Testis (tissue), 2 donors: ENCODE data around the gene WBP4.
"Not testable (repeated sequence)": the region's sequence is repeated elsewhere in the genome, so short reads cannot be mapped to it uniquely, and the experiment has no call there.

Experiments
- POLR2A ChIP-seq: fragments of 450-650 bp; IDR thresholded peaks from one replicate; pipeline ENCODE4 v1.6.1; 2017; ENCODE audit warnings: antibody characterized with exemption, mild to moderate bottlenecking, moderate library complexity
- TF ChIP-seq, protein P1 (sequence below), 3 experiments: fragments of 450-650 bp in 2 of 3; fragments of 200-600 bp in 1 of 3; sonication (generic) in 1 of 3; IDR thresholded peaks; one replicate each; pipeline ENCODE4 v1.5.1; 2016 to 2019; ENCODE audit warnings: antibody characterized with exemption in 3 of 3, mild to moderate bottlenecking in 2 of 3, moderate library complexity in 1 of 3

DNA sequence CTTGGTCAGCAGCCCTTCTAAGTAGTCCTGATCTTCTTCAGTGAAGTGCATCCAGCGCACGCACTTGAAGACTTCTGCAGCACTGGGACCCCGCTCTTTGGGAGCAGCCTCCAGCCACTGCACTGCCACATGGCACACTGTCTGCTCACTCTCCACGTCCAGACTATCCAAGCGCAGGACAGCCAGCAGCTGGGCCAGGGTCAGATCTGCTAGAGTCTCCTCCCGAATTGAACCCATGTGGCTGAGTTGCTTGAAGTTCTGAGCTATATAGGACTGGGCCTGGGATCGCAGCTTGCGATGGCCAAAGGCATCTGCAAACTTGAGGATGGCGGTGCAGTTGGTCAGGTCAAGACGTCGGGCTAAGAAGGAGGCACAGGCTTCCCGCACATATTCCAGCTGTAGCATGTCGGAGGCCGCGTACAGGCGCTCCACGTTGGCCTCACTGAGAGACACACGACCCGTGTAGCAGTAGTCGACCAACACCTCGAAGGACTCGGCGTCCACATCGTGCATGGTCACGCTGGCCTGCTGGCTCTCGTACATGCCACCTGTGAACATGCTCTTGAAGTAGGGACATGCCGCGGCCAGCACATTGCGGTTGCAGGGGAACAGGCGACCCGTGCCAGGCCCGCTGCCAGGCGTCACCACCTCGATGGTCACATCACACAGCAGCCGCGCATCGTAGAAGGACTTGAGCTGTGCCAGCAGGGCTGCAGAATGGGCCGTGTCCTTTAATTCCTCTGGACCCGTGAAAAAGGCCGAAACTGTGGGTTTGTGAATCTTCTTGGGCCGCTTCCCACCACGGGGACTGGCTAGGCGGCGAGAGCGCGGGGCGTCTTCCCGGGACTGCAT, 70.6 kb downstream of the WBP4 start:
- TF ChIP-seq POLR2A: not testable (repeated sequence)
- TF ChIP-seq, protein P1, sequence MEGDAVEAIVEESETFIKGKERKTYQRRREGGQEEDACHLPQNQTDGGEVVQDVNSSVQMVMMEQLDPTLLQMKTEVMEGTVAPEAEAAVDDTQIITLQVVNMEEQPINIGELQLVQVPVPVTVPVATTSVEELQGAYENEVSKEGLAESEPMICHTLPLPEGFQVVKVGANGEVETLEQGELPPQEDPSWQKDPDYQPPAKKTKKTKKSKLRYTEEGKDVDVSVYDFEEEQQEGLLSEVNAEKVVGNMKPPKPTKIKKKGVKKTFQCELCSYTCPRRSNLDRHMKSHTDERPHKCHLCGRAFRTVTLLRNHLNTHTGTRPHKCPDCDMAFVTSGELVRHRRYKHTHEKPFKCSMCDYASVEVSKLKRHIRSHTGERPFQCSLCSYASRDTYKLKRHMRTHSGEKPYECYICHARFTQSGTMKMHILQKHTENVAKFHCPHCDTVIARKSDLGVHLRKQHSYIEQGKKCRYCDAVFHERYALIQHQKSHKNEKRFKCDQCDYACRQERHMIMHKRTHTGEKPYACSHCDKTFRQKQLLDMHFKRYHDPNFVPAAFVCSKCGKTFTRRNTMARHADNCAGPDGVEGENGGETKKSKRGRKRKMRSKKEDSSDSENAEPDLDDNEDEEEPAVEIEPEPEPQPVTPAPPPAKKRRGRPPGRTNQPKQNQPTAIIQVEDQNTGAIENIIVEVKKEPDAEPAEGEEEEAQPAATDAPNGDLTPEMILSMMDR (IDR thresholded peaks at IDR 0.05): not testable (repeated sequence)
